Stimulated activated CD8-positive, alpha-beta memory T cell treated with anti-CD3 and anti-CD28 coated beads, Interleukin-4, amount 100 ng/mL, for 48 hours (primary cell): Measurements from ENCODE around the gene HES3.

Experiments
- DNase-seq: peaks from one replicate; pipeline ENCODE4 v3.0.0-alpha.2; 2020

The HES3 gene

DNA sequence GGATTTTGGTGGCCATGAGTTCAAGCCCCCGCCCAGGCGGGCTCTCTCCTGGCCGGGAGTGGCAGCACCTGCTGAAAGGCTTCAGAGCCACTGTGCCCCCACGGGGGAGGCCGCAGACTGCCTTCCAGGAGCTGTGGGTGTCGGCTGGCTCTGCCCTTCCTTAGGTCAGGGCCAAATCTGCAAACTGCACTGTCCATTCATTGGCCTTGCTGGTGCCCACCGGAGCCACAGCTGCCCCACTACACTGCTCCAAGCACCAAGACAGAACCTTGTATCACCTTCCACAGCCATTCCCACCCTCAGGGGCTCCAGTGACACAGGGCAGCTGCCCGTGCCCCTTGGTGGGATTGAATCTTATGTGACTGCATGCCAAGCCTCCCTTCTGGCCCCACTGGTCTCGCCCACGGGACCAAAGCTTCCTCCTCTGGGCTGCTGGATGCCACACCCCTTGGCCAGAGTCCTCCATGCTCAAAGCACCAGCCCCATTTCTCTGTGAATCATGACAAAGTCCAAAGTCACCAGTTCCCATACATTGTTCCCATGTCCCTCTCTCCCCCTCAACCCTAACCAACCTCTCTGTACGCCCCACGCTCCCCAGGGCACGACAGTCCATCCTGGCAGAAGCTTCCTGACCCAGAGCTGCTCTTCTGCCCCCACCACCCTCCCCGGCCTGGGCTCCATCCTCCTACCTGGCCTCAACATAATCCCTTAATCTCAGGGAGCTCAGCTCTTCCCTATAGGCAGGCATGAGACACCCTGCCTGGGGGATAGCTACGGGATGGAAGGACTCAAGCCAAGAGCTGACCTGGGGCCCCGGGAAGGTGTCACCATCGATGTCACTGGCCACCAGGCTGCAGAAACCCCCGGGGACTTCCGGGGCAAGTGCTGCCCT is 37.8 kb downstream of the HES3 start:
- DNase-seq: no peak

DNA sequence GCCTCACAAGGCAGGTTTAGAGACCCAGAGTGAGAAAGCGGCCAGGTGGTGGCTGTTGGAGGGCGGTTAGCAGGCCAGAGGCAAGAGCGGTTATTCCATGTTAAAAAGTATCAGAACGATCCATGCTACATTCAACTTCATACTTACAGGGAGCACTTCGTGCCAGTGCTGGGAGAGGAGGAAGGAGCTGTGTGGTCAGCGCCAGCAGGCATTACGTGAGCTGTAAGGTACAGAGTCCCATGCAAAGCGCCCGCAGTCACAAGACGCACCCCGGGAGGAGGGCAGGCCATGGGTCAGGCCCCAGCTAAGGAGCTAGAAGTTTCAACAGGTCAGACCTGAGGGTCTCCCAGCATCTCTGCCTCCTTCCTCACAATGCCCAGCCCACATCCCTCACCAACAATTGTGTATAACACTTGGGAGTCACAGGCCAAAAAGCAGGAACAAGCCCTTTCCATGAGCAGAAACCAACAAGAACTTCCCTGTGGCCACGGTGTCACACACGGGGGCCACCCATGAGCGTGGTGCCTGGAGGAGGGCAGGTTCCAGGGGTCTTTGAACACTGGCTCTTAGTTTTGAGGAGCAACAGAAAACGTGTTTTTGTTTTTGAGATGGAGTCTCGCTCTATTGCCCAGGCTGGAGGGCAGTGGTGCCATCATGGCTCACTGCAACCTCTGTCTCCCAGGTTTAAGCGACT is 38.7 kb downstream of the HES3 start:
- DNase-seq: no peak

GRCh38 chr1:6285336-6285735 is 41.4 kb downstream of the HES3 start:
- DNase-seq: no peak

GRCh38 chr1:6286266-6286665 is 42.3 kb downstream of the HES3 start:
- no peak for DNase-seq

DNA sequence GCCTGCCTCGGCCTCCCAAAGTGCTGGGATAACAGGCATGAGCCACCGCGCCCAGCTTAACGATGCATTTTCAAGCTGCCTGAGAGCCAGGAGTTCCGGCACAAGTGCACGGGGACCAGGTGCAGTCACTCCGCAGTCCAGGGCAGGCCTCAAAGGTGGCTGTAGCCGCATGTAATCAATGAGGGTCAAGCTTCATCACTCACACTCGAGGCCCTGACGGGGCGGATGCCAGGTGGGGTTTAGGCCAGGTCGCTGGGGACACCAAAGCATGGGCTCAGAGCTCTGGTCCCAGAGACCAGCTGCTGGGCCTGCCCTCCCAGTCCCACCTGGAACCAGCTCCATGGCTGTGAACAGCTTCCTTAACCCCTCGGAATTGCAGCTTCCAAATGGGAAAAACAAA is 43.0 kb downstream of the HES3 start:
- no peak for DNase-seq

DNA sequence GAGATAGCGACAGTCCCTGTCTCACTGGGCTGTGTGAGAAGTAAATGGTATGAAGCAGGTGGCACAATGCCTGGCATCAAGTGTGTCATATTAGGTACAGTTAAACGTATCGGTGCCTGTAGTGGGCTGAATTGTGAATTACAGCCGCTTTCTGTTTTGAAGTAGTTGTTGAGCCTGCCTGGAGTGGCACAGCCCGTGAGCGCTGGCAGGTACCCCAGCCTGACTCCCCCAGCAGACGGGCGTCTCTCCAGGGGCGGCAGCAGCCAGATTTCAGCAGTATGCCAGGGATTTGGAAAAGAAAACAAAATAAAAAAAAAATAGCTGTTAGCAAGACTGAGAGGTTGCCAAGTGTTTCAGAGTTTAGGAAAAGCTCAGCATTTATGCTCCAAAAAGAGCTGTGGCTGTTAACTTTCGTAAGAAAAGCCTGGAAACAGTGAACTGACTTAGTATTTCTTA is 43.5 kb downstream of the HES3 start:
- no peak for DNase-seq

DNA sequence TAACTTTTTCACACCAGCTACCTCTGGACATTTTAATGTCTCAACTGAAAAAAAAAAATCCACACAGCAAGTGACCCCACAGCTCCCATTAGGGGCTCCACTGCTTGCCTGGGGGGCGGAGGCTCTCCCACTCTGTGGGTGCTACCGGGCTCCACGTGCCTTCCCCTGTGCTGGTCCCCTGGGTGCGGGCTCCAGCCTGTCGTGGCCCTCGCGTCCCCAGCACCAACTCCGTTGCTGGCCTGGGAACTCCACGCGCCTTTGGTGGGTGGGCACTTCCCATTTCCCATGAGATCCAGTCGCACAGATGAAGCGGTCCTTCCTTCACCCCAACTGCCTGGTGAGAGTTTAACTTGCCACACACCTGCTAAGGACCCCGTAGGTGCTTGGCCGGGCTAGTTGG is 44.0 kb downstream of the HES3 start:
- no peak for DNase-seq

DNA sequence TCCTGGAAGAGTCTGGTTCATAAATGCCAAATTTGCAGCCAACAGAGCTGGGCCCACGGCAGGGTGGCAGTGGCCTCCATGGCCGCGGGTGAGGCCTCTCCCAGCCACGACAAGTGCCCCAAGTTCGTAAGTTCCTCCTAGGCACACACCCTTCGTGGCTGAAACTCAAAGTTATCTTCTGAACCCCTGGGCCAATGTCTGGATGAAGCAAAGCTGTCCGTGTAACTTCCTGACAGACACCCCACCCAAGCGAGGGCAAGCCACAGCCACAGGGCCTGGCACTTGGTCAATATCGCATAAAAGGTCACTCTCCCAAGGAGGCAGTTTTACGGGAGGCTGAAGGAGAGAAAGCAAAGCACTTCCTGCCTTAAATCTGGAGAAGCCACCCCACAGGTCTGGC is 44.7 kb downstream of the HES3 start:
- DNase-seq: no peak

DNA sequence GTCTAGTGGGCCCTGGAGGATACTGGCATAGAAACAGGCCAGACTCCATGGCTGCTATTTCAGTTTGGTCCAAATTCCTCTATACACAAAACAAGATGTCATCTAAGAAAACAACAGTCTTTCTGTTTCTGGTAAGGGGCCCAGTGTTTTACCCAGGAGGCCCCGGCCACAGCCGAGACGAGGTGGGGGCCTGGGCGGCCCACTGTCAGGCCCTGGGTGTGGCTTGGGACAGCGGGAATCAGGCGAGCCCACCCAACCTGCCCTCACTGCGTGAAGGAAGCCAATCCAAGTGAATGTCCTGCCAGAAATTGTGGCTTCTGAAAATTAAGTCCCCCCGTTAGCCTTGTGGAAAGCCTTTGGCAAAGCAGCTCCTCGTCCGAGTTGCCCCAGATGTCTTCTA is 48.1 kb downstream of the HES3 start:
- no peak for DNase-seq

GRCh38 chr1:6294080-6294889 is 50.3 kb downstream of the HES3 start:
- no peak for DNase-seq

DNA sequence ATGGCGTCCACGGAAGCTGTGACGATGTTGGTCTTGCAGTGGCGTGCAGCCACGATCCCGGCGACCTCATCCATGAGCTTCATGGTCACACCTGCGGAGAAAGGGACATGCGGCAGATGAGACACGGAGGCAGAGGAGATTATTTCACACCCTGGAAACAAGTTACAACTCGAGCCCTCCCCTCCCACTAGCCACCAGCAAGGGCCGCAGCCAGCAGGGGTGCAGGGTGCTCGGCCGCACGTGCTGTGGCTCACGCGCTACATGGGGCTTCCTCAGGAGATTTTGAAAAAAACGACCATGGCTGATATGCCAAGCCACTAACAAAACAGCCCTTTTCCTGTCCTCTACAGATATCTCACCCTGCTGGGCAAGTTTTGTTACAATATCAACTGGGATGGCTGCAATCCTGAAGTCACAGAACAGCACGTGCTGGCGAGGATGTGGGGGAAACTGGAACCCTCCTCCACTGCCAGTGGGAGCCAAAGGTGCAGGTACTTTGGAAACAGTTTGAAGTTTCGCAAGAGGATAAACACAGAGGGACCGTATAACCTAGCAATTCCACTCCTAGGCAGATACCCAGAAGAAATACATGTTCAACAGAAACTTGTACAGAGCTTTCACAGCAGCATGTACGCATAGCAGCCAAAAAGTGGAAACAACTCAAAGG is 51.0 kb downstream of the HES3 start:
- DNase-seq: no peak
